HCT116 (cell line): ENCODE measurements around the gene GALM. TPM values are rescaled to one million over a fixed set of nuclear protein-coding genes. Genes with fewer than 3 reads are reported as not detected.

Experiments
- ATAC-seq: fragments of 200-7000 bp; cut with Tn5 transposase; 2 replicates; pipeline ENCODE4 v1.9.1; 2020; ENCODE audit warnings: mild to moderate bottlenecking, moderate library complexity
- BruUV-seq: library from RNA; stranded (reverse); fragments of 400-500 nt; replicated peaks from 2 replicates; lab custom pipeline; 2021; lab: Mats Ljungman, UMichigan
- CTCF ChIA-PET: fragments of 300-600 bp; sonication (Branson Sonifier 250); formaldehyde crosslinking; loops from one replicate; lab custom pipeline; 2021; ENCODE audit warnings: antibody characterized with exemption; lab: Charles Lee
- POLR2A ChIA-PET: fragments of 300-600, 350-600 bp; sonication (Branson Sonifier 250); formaldehyde crosslinking; loops from one replicate; lab custom pipeline; 2021; ENCODE audit warnings: antibody characterized with exemption; lab: Charles Lee
- RAD21 ChIA-PET, 2 experiments: fragments of 300-600 bp; sonication (Branson Sonifier 250); formaldehyde crosslinking; loops; one replicate each; lab custom pipeline; 2023; ENCODE audit warnings: low total read pairs in 2 of 2; ENCODE audit not compliant: uncharacterized antibody in 2 of 2, unreplicated experiment in 2 of 2, low non-redundant PET in 1 of 2; lab: Charles Lee
- DNase-seq: peaks from one replicate; pipeline ENCODE4 v3.0.0-alpha.2; 2010; ENCODE audit warnings: low read depth, low spot score
- H2AFZ ChIP-seq: fragments of 200-600 bp; shearing (Covaris generic), sonication (generic); 2 replicates; pipeline ENCODE4 v1.6.1; 2017; ENCODE audit warnings: low read depth, mixed run types, mixed read lengths, antibody characterized with exemption, low read length; ENCODE audit not compliant: poor library complexity, severe bottlenecking
- H3K27ac ChIP-seq: 2 replicates; pipeline ENCODE4 v1.5.1; 2012; ENCODE audit warnings: low read depth, low read length
- H3K27me3 ChIP-seq: fragments of 200-600 bp; sonication (generic); 2 replicates; pipeline ENCODE4 v1.6.1; 2016; ENCODE audit warnings: mixed run types, low read length, mixed read lengths; ENCODE audit not compliant: insufficient read depth
- H3K36me3 ChIP-seq, 2 experiments: fragments of 200-500 bp in 1 of 2; fragments of 200-600 bp in 1 of 2; sonication (Bioruptor generic) in 1 of 2; sonication (generic) in 1 of 2; 2 replicates each; pipeline versions ENCODE4 v1.5.1 to v1.6.1; 2014 to 2016; ENCODE audit warnings: low read length in 2 of 2, inconsistent platforms in 1 of 2, mixed read lengths in 1 of 2, mixed run types in 1 of 2; ENCODE audit not compliant: insufficient read depth in 2 of 2, control insufficient read depth in 1 of 2
- H3K4me1 ChIP-seq, 2 experiments: fragments of 200-600 bp in 1 of 2; sonication (generic) in 1 of 2; 2 replicates each; pipeline versions ENCODE4 v1.5.1 to v1.6.1; 2012 to 2017; ENCODE audit warnings: low read length in 2 of 2, inconsistent platforms in 1 of 2, mild to moderate bottlenecking in 1 of 2, mixed read lengths in 1 of 2, mixed run types in 1 of 2, moderate library complexity in 1 of 2; ENCODE audit not compliant: insufficient read depth in 2 of 2, control insufficient read depth in 1 of 2
- H3K4me2 ChIP-seq: fragments of 200-600 bp; sonication (generic); 2 replicates; pipeline ENCODE4 v1.6.1; 2017; ENCODE audit warnings: mixed run types, low read length, mixed read lengths
- H3K4me3 ChIP-seq, 2 experiments: fragments of 200-600 bp in 1 of 2; sonication (generic) in 1 of 2; replicated peaks in 1 of 2; 2 replicates each; pipeline ENCODE4 v1.5.1; 2011 to 2016; ENCODE audit warnings: low read length in 2 of 2, control low read depth in 1 of 2, low read depth in 1 of 2, mild to moderate bottlenecking in 1 of 2, mixed read lengths in 1 of 2, mixed run types in 1 of 2
- H3K79me2 ChIP-seq: fragments of 200-600 bp; sonication (generic); 2 replicates; pipeline ENCODE4 v1.6.1; 2017; ENCODE audit warnings: mild to moderate bottlenecking, mixed run types, low read length, moderate library complexity, mixed read lengths; ENCODE audit not compliant: insufficient read depth
- H3K9ac ChIP-seq: fragments of 200-600 bp; sonication (generic); 2 replicates; pipeline ENCODE4 v1.6.1; 2016; ENCODE audit warnings: low read length, mixed read lengths
- H3K9me2 ChIP-seq: fragments of 200-600 bp; sonication (generic), shearing (Covaris generic); 2 replicates; pipeline ENCODE4 v1.6.1; 2017; ENCODE audit warnings: mixed run types, mild to moderate bottlenecking, moderate library complexity; ENCODE audit not compliant: insufficient read depth
- H3K9me3 ChIP-seq, 2 experiments: fragments of 200-500 bp in 1 of 2; fragments of 200-600 bp in 1 of 2; sonication (Bioruptor generic) in 1 of 2; sonication (generic) in 1 of 2; 2 replicates each; pipeline ENCODE4 v1.6.1; 2014 to 2017; ENCODE audit warnings: low read length in 2 of 2, mixed read lengths in 2 of 2, inconsistent platforms in 1 of 2, low read depth in 1 of 2, mild to moderate bottlenecking in 1 of 2, mixed run types in 1 of 2, moderate library complexity in 1 of 2; ENCODE audit not compliant: control insufficient read depth in 1 of 2, insufficient read depth in 1 of 2
- H4K20me1 ChIP-seq: fragments of 200-600 bp; sonication (generic), shearing (Covaris generic); 2 replicates; pipeline ENCODE4 v1.6.1; 2017; ENCODE audit warnings: mixed run types, mild to moderate bottlenecking, moderate library complexity; ENCODE audit not compliant: insufficient read depth
- CBX3 ChIP-seq: IDR thresholded peaks from 2 replicates; pipeline ENCODE4 v1.6.1; 2012; ENCODE audit warnings: low read depth
- CEBPB ChIP-seq: IDR thresholded peaks from 2 replicates; pipeline ENCODE4 v1.6.1; 2012; ENCODE audit warnings: low read depth
- EGR1 ChIP-seq: IDR thresholded peaks from 2 replicates; pipeline ENCODE4 v1.6.1; 2012; ENCODE audit warnings: low read depth
- ELF1 ChIP-seq: IDR thresholded peaks from 2 replicates; pipeline ENCODE4 v1.6.1; 2012; ENCODE audit warnings: low read depth, borderline replicate concordance
- EZH2 ChIP-seq: fragments of 200-600 bp; sonication (generic); IDR thresholded peaks from 2 replicates; pipeline ENCODE4 v1.6.1; 2017; ENCODE audit warnings: antibody characterized with exemption, mixed run types
- EZH2phosphoT487 ChIP-seq: fragments of 200-600 bp; IDR thresholded peaks from 2 replicates; pipeline ENCODE4 v1.6.1; 2018; ENCODE audit warnings: antibody characterized with exemption, borderline replicate concordance
- FOSL1 ChIP-seq: IDR thresholded peaks from 2 replicates; pipeline ENCODE4 v1.6.1; 2012; ENCODE audit warnings: low read depth
- JUND ChIP-seq: IDR thresholded peaks from 2 replicates; pipeline ENCODE4 v1.6.1; 2012
- POLR2A ChIP-seq: IDR thresholded peaks from 2 replicates; pipeline ENCODE4 v1.7.0; 2011; ENCODE audit warnings: borderline replicate concordance; ENCODE audit not compliant: insufficient read depth, insufficient read length; ENCODE audit errors: extremely low read depth
- POLR2AphosphoS5 ChIP-seq: IDR thresholded peaks from 2 replicates; pipeline ENCODE4 v1.6.1; 2011; ENCODE audit warnings: mild to moderate bottlenecking, low read depth, low read length, moderate library complexity
- RAD21 ChIP-seq: IDR thresholded peaks from 2 replicates; pipeline ENCODE4 v1.6.1; 2012; ENCODE audit warnings: low read depth, mild to moderate bottlenecking
- SIN3A ChIP-seq: IDR thresholded peaks from 2 replicates; pipeline ENCODE4 v1.6.1; 2012; ENCODE audit warnings: low read depth
- SP1 ChIP-seq: IDR thresholded peaks from 2 replicates; pipeline ENCODE4 v1.6.1; 2012; ENCODE audit warnings: low read depth
- SRF ChIP-seq: IDR thresholded peaks from 2 replicates; pipeline ENCODE4 v1.6.1; 2012; ENCODE audit warnings: low read depth
- TCF7L2 ChIP-seq: IDR thresholded peaks from 2 replicates; pipeline ENCODE4 v1.7.0; 2011; ENCODE audit warnings: borderline replicate concordance, inconsistent platforms; ENCODE audit not compliant: insufficient read depth, insufficient read length; ENCODE audit errors: extremely low read depth
- intact Hi-C: fragments of 100-400 bp; cut with micrococcal nuclease; formaldehyde crosslinking; loops from 2 replicates; pipeline ENCODE4 v1.10.0; 2022
- total RNA-seq: library from RNA; stranded (reverse); gene quantifications from one replicate; pipeline ENCODE4 v1.2.1, GENCODE V29; 2021; ENCODE audit not compliant: unreplicated experiment
- TF ChIP-seq, protein P1 (sequence below): IDR thresholded peaks from 2 replicates; pipeline ENCODE4 v1.6.1; 2012
- TF ChIP-seq, protein P2 (sequence below): IDR thresholded peaks from 2 replicates; pipeline ENCODE4 v1.6.1; 2012; ENCODE audit warnings: low read depth
- TF ChIP-seq, protein P3 (sequence below), 3 experiments: fragments of 200-600 bp in 1 of 3; sonication (generic) in 1 of 3; IDR thresholded peaks in 2 of 3; conservative IDR thresholded peaks in 1 of 3; 2 replicates each; pipeline ENCODE4 v1.5.1; 2012 to 2017; ENCODE audit warnings: low read depth in 2 of 3, low read length in 2 of 3, antibody characterized with exemption in 1 of 3, borderline replicate concordance in 1 of 3, control low read depth in 1 of 3, mild to moderate bottlenecking in 1 of 3, mixed read lengths in 1 of 3, mixed run types in 1 of 3, moderate library complexity in 1 of 3; ENCODE audit not compliant: insufficient read depth in 1 of 3
- TF ChIP-seq, protein P4 (sequence below): IDR thresholded peaks from 2 replicates; pipeline ENCODE4 v1.6.1; 2011; ENCODE audit warnings: mild to moderate bottlenecking, low read length, moderate library complexity; ENCODE audit not compliant: insufficient replicate concordance; ENCODE audit errors: extremely low read depth
- TF ChIP-seq, protein P5 (sequence below): IDR thresholded peaks from 2 replicates; pipeline ENCODE4 v1.6.1; 2012

Gene GALM
- total RNA-seq, 1 experiment from 2014 or later: 10.2 TPM

DNA sequence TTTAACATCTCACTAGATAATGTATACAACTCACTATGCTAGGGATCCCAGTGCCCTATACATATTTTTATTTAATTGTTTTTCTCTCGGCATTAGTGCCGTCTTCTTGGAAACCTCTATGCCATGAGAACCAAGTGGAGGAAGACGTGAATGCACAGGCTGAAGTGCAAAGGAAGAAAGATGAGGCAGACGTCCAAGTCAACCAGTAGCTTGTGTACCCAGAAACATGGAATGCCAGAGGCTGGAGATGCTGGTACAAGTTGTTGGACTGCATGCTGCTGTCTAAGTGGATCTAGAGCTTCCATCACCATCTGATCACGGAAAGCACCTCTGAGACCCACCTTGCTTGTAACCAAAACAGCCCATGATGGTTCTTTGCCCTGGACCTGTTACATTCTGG lies 99.6 kb downstream of the GALM start (continued):
- no peak for TF ChIP-seq POLR2A
- TF ChIP-seq, protein P1, sequence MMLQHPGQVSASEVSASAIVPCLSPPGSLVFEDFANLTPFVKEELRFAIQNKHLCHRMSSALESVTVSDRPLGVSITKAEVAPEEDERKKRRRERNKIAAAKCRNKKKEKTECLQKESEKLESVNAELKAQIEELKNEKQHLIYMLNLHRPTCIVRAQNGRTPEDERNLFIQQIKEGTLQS: no peak
- TF ChIP-seq SP1: no peak
- TF ChIP-seq, all 23 proteins: peak for 0

DNA sequence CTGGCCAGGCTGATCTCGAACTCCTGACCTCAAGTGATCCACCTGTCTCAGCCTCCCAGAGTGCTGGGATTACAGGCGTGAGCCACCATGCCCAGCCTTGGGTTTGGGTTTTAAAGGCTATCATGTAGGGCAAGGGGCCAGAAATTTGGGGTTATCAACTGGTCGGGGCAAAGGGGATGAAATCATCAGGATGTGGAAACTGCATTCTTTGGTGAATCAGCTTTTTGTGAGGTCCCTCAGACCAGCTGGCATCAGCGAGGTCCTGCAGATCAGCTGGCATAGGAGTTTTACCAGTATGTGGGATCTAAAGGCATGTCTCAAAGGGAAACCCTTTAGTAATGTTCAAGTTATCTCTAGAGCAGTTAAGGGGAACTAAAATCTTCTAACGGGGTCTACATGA lies 105.7 kb downstream of the GALM start:
- Histone ChIP-seq H3K9me2 (no peaks in the 10 kb centered on the region), H3K4me1 (no peaks in the 10 kb centered on the region), H3K27ac (no peak overlapping the region), H3K27me3 (no peaks in the 10 kb centered on the region), H4K20me1 (no peaks in the 10 kb centered on the region), H3K9me3 (no peaks in the 10 kb centered on the region), H3K4me2 (no peak overlapping the region), H3K36me3 (no peaks in the 10 kb centered on the region), H2AFZ (no peak overlapping the region), H3K4me3 (no peak overlapping the region), H3K79me2 (no peaks in the 10 kb centered on the region), H3K9ac (no peak overlapping the region)
- ATAC-seq (no peak), DNase-seq (no peak)
- ChIA-PET CTCF (no interaction called here), POLR2A (interaction anchor here (2.8 kb wide), 1 partner anchor 20 kb away, joined by 17 read pairs; the partner anchor contains the start of gene SRSF7), RAD21 (no interaction called here)
- intact Hi-C loops: no loop called here
- no TSS peak for BruUV-seq
- TF ChIP-seq CEBPB: no peak
- TF ChIP-seq CBX3: no peak
- TF ChIP-seq POLR2AphosphoS5: no peak
- no peak for TF ChIP-seq RAD21
- no peak for TF ChIP-seq SIN3A
- TF ChIP-seq, protein P2, sequence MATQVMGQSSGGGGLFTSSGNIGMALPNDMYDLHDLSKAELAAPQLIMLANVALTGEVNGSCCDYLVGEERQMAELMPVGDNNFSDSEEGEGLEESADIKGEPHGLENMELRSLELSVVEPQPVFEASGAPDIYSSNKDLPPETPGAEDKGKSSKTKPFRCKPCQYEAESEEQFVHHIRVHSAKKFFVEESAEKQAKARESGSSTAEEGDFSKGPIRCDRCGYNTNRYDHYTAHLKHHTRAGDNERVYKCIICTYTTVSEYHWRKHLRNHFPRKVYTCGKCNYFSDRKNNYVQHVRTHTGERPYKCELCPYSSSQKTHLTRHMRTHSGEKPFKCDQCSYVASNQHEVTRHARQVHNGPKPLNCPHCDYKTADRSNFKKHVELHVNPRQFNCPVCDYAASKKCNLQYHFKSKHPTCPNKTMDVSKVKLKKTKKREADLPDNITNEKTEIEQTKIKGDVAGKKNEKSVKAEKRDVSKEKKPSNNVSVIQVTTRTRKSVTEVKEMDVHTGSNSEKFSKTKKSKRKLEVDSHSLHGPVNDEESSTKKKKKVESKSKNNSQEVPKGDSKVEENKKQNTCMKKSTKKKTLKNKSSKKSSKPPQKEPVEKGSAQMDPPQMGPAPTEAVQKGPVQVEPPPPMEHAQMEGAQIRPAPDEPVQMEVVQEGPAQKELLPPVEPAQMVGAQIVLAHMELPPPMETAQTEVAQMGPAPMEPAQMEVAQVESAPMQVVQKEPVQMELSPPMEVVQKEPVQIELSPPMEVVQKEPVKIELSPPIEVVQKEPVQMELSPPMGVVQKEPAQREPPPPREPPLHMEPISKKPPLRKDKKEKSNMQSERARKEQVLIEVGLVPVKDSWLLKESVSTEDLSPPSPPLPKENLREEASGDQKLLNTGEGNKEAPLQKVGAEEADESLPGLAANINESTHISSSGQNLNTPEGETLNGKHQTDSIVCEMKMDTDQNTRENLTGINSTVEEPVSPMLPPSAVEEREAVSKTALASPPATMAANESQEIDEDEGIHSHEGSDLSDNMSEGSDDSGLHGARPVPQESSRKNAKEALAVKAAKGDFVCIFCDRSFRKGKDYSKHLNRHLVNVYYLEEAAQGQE: no peak
- TF ChIP-seq, protein P3, sequence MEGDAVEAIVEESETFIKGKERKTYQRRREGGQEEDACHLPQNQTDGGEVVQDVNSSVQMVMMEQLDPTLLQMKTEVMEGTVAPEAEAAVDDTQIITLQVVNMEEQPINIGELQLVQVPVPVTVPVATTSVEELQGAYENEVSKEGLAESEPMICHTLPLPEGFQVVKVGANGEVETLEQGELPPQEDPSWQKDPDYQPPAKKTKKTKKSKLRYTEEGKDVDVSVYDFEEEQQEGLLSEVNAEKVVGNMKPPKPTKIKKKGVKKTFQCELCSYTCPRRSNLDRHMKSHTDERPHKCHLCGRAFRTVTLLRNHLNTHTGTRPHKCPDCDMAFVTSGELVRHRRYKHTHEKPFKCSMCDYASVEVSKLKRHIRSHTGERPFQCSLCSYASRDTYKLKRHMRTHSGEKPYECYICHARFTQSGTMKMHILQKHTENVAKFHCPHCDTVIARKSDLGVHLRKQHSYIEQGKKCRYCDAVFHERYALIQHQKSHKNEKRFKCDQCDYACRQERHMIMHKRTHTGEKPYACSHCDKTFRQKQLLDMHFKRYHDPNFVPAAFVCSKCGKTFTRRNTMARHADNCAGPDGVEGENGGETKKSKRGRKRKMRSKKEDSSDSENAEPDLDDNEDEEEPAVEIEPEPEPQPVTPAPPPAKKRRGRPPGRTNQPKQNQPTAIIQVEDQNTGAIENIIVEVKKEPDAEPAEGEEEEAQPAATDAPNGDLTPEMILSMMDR (IDR thresholded peaks at IDR 0.05 in 2 of 3, conservative IDR thresholded peaks at IDR 0.05 in 1 of 3; ENCODE audit: borderline replicate concordance in 1 of 3, insufficient read depth in 1 of 3, low read depth in 2 of 3, low read length in 2 of 3): no peak
- TF ChIP-seq EZH2phosphoT487: no peak
- TF ChIP-seq, protein P4, sequence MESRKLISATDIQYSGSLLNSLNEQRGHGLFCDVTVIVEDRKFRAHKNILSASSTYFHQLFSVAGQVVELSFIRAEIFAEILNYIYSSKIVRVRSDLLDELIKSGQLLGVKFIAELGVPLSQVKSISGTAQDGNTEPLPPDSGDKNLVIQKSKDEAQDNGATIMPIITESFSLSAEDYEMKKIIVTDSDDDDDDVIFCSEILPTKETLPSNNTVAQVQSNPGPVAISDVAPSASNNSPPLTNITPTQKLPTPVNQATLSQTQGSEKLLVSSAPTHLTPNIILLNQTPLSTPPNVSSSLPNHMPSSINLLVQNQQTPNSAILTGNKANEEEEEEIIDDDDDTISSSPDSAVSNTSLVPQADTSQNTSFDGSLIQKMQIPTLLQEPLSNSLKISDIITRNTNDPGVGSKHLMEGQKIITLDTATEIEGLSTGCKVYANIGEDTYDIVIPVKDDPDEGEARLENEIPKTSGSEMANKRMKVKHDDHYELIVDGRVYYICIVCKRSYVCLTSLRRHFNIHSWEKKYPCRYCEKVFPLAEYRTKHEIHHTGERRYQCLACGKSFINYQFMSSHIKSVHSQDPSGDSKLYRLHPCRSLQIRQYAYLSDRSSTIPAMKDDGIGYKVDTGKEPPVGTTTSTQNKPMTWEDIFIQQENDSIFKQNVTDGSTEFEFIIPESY: no peak
- TF ChIP-seq, protein P5, sequence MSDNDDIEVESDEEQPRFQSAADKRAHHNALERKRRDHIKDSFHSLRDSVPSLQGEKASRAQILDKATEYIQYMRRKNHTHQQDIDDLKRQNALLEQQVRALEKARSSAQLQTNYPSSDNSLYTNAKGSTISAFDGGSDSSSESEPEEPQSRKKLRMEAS: no peak
- TF ChIP-seq TCF7L2: no peak
- no peak for TF ChIP-seq POLR2A
- no peak for TF ChIP-seq JUND
- TF ChIP-seq SRF: no peak
- TF ChIP-seq EGR1: no peak
- TF ChIP-seq ELF1: no peak
- no peak for TF ChIP-seq FOSL1
- no peak for TF ChIP-seq EZH2
